Endodermal cell (in vitro differentiated cells): ENCODE data around the gene ITSN1. TPM values are rescaled to one million over a fixed set of nuclear protein-coding genes. Genes with fewer than 3 reads are reported as not detected.
A peak's percentile ranks its signal among the peaks of the same experiment; 100 is the strongest.

ENCODE experiments used
- DNase-seq: peaks from one replicate; pipeline ENCODE4 v3.0.0-alpha.2; 2017
- H3K27ac ChIP-seq: 2 replicates; pipeline ENCODE4 v1.5.1; 2013; ENCODE audit warnings: mild to moderate bottlenecking, low read depth, low read length, moderate library complexity
- H3K27me3 ChIP-seq: 2 replicates; pipeline ENCODE4 v1.6.1; 2013; ENCODE audit warnings: mild to moderate bottlenecking, low read length, moderate library complexity; ENCODE audit not compliant: insufficient read depth, control insufficient read depth, poor library complexity, severe bottlenecking
- H3K36me3 ChIP-seq: 2 replicates; pipeline ENCODE4 v1.7.0; 2013; ENCODE audit warnings: mild to moderate bottlenecking, low read length, moderate library complexity; ENCODE audit not compliant: control insufficient read depth, insufficient read depth
- H3K4me1 ChIP-seq: one replicate; pipeline ENCODE4 v1.7.0; 2013; ENCODE audit warnings: low read length; ENCODE audit not compliant: control insufficient read depth, insufficient read depth
- H3K4me3 ChIP-seq: 2 replicates; pipeline ENCODE4 v1.5.1; 2013; ENCODE audit warnings: mild to moderate bottlenecking, low read length, moderate library complexity
- H3K9ac ChIP-seq: 2 replicates; pipeline ENCODE4 v1.6.1; 2013; ENCODE audit warnings: mild to moderate bottlenecking, low read length, moderate library complexity; ENCODE audit not compliant: poor library complexity, severe bottlenecking; ENCODE audit errors: extremely low read depth
- H3K9me3 ChIP-seq: 2 replicates; pipeline ENCODE4 v1.6.1; 2013; ENCODE audit warnings: mild to moderate bottlenecking, low read length, moderate library complexity; ENCODE audit not compliant: control insufficient read depth
- H3K27ac Mint-ChIP-seq: 2 replicates; pipeline ENCODE4 v1.8.0; 2020; ENCODE audit warnings: mixed read lengths
- H3K27me3 Mint-ChIP-seq: 2 replicates; pipeline ENCODE4 v1.8.0; 2021; ENCODE audit warnings: mild to moderate bottlenecking, mixed read lengths; ENCODE audit not compliant: insufficient read depth
- H3K36me3 Mint-ChIP-seq: 2 replicates; pipeline ENCODE4 v1.8.0; 2020; ENCODE audit warnings: low read depth, mixed read lengths
- H3K4me1 Mint-ChIP-seq: 2 replicates; pipeline ENCODE4 v1.8.0; 2020; ENCODE audit warnings: mixed read lengths
- H3K4me3 Mint-ChIP-seq: 2 replicates; pipeline ENCODE4 v1.8.0; 2020; ENCODE audit warnings: mild to moderate bottlenecking, moderate library complexity, mixed read lengths
- H3K9me3 Mint-ChIP-seq: 2 replicates; pipeline ENCODE4 v1.8.0; 2020; ENCODE audit warnings: mild to moderate bottlenecking, mixed read lengths
- WGBS, 2 experiments: methylation state at CpG; one replicate each; pipeline versions ENCODE4 v1.1.5 to v1.1.7; 2013; ENCODE audit warnings: missing lambda C conversion rate in 2 of 2, mixed read lengths in 1 of 2; ENCODE audit not compliant: insufficient coverage in 1 of 2, insufficient read length in 1 of 2; 5-methylcytosine and 5-hydroxymethylcytosine counted together
- total RNA-seq, 2 donors: library from RNA; stranded (reverse); fragmentation: NEBNext Ultra II Directional in 1 of 2; extraction: Animal tissue kit (Norgen Biotek cat#: 25700) in 1 of 2; gene quantifications; 2 replicates in 1 of 2; 3 replicates in 1 of 2; pipeline ENCODE4 v1.2.1, GENCODE V29; 2021
- TF ChIP-seq, protein P1 (sequence below): fragments of 200-600 bp; sonication (generic); conservative IDR thresholded peaks from 2 replicates; pipeline ENCODE4 v1.5.0; 2021; ENCODE audit warnings: antibody characterized with exemption, mild to moderate bottlenecking

The ITSN1 gene
- total RNA-seq, 2 donors from 2014 or later, result 89.6 to 104 TPM

DNA sequence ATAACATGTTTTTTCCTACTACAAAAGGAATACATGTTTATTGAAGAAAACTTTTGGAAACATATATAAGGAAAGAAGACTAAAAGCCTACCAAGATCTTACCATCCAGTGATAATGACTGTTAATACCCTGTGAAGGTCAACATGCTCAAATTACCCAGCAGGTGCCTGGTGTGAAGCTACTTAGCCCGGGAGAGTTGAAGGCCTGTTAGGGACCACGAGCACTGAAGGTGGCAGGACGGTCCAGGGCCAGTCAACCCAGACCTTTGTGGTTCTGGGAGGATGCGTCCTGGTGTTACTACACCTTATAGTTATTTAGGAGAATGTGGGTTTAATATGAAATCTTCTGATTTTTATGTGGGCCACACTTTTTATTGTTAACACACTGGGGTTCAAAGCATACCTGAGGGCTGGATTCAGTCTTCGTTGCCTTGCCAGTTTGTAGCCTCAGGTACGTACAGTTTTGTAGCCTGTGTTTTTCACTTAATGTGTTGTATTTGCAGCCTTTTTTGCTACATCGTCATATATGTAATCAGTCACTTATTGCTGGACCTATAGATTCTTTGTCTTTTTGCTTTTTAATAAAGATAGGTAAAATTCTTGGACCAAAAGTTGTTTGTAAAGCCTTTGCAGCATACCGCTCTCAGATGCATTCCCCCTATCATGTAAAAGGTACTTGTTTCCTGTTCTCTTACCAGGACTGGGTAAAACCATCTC is 9.8 kb downstream of the ITSN1 start:
- DNase-seq, result peak; percentile 81
- H3K36me3 ChIP-seq, result no peaks in the 10 kb centered on the region
- H3K9ac ChIP-seq, result no peak overlapping the region
- H3K4me3 ChIP-seq, result no peak overlapping the region
- Mint-ChIP-seq H3K4me3 (peak overlapping the region; percentile 10), H3K36me3 (peaks cover 16% of the 10 kb centered on the region), H3K4me1 (peaks cover 61% of the 10 kb centered on the region), H3K27me3 (no peaks in the 10 kb centered on the region), H3K9me3 (no peaks in the 10 kb centered on the region), H3K27ac (peak overlapping the region; percentile 79)
- no peaks in the 10 kb centered on the region for H3K27me3 ChIP-seq
- H3K4me1 ChIP-seq, result peaks cover 18% of the 10 kb centered on the region
- no peak overlapping the region for H3K27ac ChIP-seq
- H3K9me3 ChIP-seq, result no peaks in the 10 kb centered on the region
- TF ChIP-seq, protein P1, sequence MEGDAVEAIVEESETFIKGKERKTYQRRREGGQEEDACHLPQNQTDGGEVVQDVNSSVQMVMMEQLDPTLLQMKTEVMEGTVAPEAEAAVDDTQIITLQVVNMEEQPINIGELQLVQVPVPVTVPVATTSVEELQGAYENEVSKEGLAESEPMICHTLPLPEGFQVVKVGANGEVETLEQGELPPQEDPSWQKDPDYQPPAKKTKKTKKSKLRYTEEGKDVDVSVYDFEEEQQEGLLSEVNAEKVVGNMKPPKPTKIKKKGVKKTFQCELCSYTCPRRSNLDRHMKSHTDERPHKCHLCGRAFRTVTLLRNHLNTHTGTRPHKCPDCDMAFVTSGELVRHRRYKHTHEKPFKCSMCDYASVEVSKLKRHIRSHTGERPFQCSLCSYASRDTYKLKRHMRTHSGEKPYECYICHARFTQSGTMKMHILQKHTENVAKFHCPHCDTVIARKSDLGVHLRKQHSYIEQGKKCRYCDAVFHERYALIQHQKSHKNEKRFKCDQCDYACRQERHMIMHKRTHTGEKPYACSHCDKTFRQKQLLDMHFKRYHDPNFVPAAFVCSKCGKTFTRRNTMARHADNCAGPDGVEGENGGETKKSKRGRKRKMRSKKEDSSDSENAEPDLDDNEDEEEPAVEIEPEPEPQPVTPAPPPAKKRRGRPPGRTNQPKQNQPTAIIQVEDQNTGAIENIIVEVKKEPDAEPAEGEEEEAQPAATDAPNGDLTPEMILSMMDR, result peak; percentile 19
- WGBS, 2 experiments, result 60 to 100% methylated on average over 2 to 8 of the region's 8 CpGs

DNA sequence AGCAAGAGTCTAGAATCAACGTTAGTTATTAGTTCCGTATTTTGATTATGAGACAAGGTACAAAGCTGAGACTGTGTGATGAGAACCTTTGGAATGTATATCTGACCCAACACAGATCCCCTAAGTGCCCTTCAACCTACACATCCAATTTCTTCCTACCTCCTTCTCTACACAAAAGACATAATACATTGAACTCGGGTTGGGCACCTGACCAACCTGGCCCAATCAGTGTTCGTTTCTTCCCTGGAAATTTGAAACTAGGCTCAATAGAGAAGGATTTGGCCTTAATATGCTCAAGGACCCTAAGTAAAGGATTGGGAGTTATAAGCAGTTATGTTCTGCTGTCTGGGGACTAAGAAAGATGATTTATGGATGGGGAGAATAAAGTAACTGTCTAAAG is 12.1 kb downstream of the ITSN1 start:
- Mint-ChIP-seq H3K9me3 (no peaks in the 10 kb centered on the region), H3K27ac (peak overlapping the region; percentile 93), H3K4me1 (peaks cover 69% of the 10 kb centered on the region), H3K36me3 (peaks cover 13% of the 10 kb centered on the region), H3K4me3 (no peak overlapping the region), H3K27me3 (no peaks in the 10 kb centered on the region)
- H3K9ac ChIP-seq, result no peak overlapping the region
- no peak overlapping the region for H3K27ac ChIP-seq
- peaks cover 5% of the 10 kb centered on the region for H3K36me3 ChIP-seq
- peaks cover 23% of the 10 kb centered on the region for H3K4me1 ChIP-seq
- DNase-seq, result peak; percentile 33
- 94 to 100% methylated on average over 2 to 4 of the region's 4 CpGs for WGBS, 2 experiments
- no peaks in the 10 kb centered on the region for H3K27me3 ChIP-seq
- H3K4me3 ChIP-seq, result no peak overlapping the region
- H3K9me3 ChIP-seq, result no peaks in the 10 kb centered on the region
- TF ChIP-seq, protein P1, result no peak

- WGBS, 2 experiments, result 62 to 77% methylated on average over 6 to 8 of the region's 8 CpGs
- Histone ChIP-seq H3K27ac (no peak overlapping the region), H3K9ac (peak overlapping the region; percentile 48), H3K36me3 (peaks cover 5% of the 10 kb centered on the region), H3K9me3 (peaks cover 2% of the 10 kb centered on the region), H3K27me3 (no peaks in the 10 kb centered on the region), H3K4me1 (peaks cover 16% of the 10 kb centered on the region), H3K4me3 (peak overlapping the region; percentile 44)
- H3K4me3 Mint-ChIP-seq, result no peak overlapping the region
- peaks cover under 1% of the 10 kb centered on the region for H3K9me3 Mint-ChIP-seq
- peaks cover 57% of the 10 kb centered on the region for H3K4me1 Mint-ChIP-seq
- H3K27ac Mint-ChIP-seq, result peak overlapping the region; percentile 93
- DNase-seq, result peak; percentile 78
- H3K27me3 Mint-ChIP-seq, result no peaks in the 10 kb centered on the region
- TF ChIP-seq, protein P1, result no peak
- peaks cover 15% of the 10 kb centered on the region for H3K36me3 Mint-ChIP-seq
Observed at GRCh38 chr21:33655588-33656221, 13.4 kb downstream of the ITSN1 start.
